NCI-H748 (cell line): ENCODE results near the gene GRM4.
A peak's percentile ranks its signal among the peaks of the same experiment; 100 is the strongest.
"Not testable (repeated sequence)": the region's sequence is repeated elsewhere in the genome, so short reads cannot be mapped to it uniquely, and the experiment has no call there.

ENCODE experiments used
- DNase-seq: peaks from one replicate; lab custom pipeline; 2025; ENCODE audit not compliant: unreplicated experiment; lab: John Stamatoyannopoulos, UW

The GRM4 gene

DNA sequence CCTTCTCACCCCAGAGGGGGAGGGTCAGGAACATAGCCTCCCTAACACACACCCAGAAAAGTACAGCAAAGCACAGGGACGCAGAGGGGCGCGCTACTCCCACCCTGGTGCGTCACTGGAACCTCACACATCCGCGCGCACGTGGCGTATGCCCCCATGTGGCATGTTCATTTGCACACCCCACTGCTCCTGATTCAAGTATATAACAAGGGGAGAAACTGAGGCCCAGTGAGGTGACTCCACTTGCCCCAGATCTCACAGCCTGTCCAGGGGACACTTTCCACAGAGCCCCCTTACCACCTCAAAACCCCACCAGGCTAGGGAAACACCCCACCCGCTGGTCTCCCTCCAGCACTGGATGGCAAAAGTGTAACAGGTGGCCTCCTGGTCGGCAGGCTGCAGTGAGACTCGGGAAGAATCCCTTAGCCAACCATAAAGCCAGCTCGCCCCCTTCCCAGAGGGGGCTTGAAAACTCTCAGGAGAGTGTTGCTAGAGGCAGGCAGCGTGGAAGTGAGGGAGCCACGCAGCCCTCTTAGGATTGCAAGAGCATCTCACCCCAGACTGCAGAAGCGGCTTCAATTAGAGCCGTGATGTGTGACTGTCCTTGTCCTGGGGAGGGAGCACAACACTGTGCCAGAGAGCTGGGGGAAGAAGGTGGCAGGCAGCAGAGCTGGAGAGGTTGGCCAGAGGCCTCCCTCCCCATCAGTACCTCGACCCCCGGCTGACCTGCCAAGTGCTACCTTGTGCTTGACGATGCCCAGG is at the start of gene GRM4:
TSS of gene GRM4 (minus strand) at position 67 of the 762 bp plus-strand sequence. CDS start 12,591 bp downstream, outside the sequence.
- peak; percentile 37 for DNase-seq

DNA sequence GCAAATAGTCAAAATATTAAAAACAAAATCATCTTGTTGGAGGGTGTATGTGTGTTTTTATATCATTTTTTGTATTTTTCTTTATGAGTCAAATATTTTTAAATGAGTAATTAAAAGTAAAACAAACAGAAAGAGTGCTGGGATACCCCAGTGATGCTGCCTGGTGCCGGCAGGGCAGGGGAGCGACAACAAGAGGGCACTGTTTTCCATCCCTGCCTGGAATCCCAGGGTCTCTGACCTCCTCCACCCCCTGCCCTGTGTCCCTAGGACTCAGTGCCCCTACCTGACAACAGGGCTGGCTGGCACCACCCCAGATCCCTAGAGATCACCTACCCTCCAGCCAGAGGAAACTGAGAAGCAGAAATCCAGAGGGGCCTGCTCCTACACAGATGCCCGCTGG is 48.9 kb upstream of the GRM4 start:
- DNase-seq, result no peak

DNA sequence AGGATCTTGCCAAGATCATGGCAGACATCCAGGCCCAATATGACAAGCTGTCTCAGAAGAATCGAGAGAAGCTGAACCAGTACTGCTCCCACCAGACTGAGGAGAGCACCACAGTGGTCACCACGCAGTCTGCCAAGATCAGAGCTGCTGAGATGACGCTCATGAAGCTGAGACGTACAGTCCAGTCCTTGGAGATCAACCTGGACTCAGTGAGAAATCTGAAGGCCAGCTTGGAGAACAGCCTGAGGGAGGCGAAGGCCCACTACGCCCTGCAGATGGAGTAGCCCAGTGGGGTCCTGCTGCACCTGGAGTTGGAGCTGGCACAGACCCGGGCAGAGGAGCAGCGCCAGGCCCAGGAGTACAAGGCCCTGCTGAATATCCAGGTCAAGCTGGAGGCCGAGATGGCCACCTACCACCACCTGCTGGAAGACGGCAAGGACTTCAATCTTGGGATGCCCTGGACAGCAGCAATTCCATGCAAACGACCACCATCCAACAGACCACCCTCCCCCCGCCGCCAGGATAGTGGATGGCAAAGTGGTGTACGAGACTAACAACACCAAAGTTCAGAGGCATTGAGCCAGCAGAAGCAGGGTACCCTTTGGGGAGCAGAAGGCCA is 44.7 kb upstream of the GRM4 start:
- no peak for DNase-seq

DNA sequence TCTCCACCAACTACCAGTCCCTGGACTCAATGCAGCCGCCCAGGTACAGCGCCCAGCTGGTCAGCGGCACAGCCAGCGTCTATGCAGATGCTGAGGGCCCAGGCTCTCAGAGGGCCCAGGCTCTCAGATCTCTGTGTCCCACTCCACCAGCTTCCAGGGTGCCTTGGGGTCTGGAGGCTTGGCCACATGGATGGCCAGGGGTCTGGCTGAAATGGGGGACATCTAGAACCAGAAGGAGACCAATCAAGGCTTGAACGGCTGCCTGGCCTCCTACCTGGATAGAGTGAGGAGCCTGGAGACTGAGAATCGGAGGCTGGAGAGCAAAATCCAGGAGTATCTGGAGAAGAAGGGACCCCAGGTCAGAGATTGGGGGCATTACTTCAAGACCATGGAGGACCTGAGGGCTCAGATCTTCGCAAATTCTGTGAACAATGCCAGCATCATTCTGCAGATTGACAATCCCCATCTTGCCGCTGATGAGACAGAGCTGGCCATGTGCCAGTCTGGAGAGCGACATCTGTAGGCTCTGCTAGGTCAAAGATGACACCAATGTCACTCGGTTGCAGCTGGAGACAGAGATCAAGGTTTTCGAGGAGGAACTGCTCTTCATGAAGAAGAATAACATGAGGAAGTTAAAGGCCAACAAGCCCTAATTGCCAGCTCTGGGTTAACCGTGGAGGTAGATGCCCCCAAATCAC is 44.1 kb upstream of the GRM4 start:
- DNase-seq, result no peak

DNA sequence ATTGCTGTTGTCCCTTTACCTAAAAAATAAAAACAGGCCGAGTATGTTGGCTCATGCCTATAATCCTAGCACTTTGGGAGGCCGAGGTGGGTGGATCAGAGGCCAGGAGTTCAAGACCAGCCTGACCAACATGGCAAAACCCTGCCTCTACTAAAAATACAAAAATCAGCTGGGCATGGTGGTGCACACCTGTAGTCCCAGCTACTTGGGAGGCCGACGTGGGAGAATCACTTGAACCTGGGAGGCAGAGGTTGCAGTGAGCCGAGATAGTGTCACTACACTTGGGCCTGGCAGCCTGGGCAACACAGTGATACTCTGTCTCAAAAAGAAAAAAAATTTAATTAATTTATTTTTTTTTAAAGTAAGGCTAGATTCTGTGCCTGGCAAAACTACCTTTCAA is 38.8 kb upstream of the GRM4 start:
- not testable (repeated sequence) for DNase-seq

DNA sequence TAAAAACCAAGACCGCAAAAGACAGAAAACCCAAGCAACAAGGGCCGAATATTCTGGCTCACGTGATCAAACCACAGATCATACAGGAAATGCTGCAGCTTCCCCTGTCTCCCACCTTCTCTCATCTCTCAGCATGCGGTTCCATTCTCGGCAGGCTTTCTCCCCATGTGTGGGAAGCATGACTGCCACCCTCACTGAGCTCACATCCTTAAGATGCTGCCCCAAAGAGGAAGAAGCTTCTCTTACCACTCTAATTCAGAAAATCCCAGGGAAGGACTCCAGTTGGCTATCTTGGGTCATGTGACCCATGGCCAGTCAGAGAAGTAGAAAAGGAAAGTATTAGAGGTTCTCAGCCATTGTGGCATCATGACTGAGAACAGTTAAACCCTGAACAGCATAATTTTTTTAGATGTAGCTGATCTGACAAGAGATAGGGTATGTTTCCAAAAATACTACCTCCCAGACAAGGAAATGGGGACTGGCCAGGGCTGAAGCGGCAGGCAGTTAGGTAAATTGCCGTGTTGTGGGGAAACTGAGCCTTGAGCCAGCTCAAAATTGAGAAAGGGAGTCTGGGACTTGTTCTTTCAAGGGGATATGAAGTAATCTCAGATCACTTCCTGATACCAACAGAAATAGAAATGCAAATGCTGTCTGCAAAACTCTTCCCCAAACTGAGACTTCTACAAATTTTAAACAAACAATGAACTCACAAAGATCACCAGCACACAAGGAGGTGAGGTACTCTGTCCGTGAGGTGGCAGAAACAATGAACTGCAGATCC is 37.1 kb upstream of the GRM4 start:
- DNase-seq, result no peak

DNA sequence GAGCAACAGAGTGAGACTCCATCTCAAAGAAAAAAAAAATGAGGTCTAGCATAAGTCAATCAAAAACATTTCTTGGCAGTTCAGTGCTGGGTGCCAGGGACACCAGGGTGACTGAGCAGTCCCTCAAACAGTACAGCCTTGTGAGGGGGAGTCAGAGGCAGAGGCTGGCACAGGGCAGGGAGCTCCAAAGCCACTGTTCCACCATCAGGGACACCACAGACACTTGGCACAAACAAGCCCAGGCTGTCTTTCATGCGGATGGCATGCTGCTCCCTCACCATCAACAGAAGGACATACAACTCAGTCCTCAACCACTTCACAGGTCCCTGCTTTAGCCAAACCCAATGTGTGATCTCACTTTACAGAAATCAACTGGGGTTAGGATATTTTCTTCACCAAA is 36.0 kb upstream of the GRM4 start:
- no peak for DNase-seq

DNA sequence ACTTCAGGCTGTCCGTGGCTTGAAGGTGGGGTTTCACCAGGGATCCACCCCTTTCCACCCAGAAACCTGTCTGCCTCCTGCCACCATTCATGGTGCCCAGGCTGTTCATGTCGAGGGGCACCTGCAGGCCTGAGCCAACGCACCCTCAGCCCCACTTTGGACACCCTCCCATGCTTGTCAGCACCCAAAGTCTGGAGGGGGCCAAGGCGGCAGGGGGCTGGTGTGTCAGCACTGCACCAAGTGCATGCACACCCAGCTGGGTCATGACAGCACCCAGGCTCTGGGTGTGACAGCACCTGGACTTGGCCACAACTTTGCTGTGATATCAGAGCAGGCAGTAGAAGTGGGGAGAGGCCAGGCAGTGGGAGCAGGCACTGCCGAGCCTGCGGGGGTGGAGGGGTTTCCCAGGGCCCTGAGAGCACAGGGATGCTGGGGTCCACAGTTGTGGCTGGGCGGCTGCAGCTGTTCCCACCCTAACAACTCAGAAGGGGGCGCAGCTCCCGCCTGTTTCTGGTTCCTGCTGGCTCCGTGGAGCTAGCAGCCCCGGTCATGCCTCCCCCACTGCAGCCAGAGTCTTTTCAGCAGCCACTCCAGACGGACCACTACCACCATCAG is 33.3 kb upstream of the GRM4 start:
- DNase-seq, result no peak

DNA sequence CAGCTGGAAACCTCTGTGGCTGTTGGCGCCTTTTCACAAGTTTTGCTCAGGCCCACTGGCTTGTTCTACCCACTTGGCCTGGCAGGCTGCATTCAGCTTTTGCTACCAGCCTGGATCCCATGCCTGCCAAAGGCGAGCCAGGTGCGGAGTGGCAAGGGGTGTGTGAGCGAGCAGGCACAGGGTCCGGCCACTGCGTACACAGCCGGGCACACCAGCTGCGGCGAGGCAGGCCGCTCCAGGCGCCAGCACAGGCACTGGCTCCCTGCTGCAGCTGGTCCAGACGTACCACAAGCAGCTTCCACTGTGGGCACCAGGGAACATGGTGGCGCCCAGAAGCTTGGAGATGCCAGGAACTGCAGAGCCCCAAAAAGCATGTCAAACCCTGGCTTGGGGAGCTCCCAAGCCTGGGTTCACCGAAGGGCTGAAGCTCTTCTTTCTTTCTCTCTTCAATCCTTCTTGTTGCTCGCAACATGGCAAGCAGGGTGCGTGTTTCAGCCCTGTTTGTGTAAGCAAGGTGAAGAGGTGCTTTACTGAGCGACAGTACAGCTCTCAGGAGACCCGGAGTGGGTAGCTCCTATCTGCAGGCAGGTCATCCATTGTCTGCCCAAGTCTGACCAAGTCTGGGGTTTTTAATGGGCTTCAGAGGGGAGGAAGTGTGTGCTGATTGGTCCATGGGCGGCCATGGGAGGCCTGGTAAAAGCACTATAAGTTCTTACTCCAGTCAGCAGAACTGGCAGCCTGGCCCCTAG is 32.6 kb upstream of the GRM4 start:
- no peak for DNase-seq

DNA sequence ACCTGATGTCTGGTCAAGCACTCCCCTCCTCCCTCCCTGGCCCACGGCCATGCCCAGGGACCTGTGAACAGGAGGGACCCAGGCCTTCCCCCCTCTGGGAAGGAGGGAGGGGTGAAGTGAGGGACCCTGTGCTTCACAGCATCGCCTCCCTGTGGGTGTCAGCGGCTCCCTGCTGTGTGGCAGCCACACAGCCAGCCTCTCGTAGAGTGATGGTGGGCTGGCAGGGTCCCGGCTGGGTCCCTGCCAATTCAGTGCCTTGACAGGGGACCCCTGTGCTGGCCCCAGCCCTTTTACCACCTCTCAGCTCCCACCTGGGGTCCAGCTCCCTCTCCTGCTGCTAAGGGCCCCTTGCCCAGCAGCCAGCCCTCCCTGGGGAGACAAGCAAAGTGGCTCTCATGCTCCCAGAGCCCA is 31.3 kb upstream of the GRM4 start:
- no peak for DNase-seq

DNA sequence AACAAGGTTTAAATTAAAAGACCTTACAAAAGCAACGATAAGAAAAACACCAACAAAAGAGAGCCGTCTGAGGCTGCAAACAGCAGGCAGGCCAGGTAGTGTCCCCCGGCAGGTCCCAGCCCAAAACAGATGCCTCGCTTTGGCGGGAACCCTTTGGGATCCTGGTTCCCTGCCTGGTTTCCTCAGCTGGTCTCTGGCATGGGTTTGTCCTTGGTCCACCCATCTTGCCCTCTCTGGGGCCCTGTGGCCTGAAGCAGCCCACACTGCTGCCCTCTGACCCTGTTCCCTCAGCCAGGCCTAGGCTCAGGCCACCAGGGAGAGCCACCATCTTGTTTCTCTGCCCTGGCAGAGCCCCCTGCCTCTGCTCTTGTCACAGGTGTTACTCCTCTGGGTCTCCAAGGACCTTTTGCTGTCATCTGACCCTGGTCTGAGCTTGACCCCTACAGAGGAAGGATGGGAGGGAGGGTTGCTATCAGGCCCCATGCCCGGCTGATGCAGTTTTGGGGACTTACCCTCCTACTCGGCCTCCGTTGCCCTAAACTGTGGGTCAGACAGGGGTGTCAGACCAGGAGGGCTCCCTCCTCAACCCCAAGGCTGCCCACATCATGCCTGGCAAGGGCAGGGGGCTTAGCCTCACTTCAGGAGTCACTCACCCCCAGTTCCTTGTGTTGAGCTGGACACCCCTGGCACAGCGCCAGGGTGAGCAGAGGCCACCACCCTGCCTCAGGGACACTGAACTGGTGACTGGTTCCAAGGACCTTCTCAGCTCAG is 30.6 kb upstream of the GRM4 start:
- no peak for DNase-seq

DNA sequence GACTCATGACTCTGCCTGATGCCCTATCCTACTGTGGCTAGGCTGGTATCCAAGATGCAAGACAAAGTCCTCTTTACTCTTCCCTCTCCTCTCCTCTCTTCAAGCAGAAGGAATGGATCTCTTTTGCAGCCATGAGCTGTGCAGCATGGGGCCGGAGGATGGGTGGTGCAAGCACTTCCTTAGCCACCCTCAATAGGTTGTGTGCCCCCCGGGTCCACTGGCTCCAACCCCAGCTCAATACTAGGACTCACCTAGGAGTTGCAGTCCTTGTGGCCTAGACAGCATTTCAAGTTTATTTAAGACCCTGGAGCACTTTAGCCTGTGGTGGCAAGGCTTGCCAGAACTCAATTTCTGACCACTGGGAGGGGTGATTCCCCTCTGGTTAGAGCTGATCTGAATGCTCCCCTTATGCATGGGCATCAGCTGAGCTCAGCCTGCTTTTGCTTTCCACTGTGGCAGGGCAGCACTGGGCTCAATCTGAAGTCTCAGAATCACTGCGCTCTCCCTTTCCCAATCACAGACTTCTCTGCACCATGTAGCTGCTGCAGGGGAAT is 29.0 kb upstream of the GRM4 start:
- no peak for DNase-seq

DNA sequence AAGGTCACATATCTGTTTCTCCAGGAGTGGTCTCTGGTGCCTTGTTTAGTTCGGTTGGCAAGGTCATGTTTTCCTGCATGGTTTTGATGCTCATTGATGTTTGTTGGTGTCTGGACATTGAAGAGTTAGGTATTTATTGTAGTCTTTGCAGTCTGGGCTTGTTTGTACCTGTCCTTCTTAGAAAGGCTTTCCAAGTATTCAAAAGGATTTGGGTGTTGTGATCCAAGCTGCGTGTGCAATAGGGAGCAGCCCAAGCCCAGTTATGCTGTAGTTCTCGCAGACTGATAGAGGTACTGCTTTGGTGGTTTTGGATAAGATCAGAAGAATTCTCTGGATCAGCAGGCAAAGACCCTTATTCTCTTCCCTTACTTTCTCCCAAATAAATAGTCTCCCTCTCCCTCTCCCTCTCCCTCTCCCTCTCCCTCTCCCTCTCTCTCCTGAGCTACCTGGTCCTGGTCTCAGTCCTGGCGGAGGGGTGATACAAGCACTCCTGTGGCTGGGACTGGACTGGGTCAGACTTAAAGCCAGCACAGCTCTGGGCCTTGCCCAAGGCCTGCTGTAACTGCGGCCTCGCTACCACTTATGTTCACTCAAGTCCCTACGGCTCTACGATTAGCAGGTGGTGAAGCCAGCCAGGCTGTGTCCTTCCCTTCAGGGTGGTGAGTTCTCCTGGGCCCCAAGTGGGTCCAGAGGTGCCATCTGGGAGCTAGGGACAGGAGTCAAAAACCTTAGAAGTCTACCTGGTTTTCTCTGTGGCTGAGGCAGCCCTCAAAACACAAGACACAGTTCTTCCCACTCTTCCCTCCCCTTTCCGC is 27.3 kb upstream of the GRM4 start:
- DNase-seq, result no peak

DNA sequence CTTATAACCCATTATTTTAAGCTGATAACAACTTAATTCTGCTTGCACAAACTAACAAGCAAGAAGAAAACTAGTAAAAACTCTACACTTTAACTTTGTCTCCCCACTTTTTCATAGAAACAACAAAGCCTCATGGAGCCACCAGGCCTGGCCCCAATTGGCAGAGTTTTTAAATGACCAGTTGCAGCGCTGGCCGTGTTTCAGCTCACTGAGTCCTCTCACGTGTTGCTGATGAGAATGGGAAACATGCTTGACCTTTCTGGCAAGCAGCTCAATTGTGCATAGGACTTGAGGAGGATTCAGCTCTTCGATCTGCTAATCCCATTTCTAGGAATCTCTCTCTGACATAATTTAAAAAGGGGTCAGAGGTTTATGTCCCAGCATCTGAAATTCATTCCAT is 24.5 kb upstream of the GRM4 start:
- no peak for DNase-seq

DNA sequence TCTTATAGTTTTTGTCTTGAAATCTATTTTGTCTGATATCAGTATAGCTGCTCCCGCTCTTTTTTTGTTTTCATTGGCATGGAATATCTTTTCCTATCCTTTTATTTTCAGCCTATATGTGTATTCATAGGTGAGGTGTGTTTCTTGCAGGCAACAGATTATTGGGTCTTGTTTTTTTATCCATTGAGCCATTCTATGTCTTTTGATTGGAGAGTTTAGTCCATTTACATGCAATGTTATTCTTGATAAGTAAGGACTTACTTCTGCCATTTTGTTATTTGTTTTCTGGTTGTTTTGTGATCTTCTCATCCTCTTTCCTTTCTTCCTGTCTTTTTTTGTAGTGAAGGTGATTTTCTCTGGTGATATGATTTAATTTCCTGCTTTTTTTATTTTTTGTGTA is 24.0 kb upstream of the GRM4 start:
- no peak for DNase-seq

DNA sequence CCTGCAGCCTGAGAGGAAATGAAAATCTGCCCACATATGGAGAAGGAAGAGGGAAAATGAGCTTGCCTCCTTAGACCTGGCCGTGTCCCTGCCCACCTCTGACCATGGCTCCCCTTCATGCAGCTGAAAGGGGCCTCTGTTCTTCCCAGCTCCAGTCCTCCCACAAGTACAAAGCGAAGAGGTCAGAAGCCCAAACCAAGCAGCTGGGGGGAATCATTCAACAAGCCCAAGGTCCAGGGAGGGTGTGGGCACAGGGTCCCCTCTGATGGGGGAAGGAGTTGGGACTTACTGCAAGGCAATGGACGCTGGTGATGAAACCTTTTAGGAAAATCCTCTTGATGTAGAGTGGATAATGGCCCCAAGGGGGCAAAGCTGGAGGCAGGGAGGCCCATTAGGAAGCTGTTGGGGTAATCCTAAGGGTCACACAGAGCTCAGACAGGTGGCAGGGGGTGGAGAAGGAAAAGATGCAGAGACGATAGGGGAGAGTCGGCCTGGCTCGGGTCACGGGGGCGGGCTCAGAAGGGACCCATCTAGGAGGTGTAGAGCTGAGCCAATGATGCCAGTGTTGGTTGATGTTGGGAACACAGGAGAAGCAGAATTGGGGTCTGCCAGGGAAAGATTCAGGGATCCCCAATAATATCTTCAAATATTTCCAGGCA is 16.1 kb upstream of the GRM4 start:
- no peak for DNase-seq

DNA sequence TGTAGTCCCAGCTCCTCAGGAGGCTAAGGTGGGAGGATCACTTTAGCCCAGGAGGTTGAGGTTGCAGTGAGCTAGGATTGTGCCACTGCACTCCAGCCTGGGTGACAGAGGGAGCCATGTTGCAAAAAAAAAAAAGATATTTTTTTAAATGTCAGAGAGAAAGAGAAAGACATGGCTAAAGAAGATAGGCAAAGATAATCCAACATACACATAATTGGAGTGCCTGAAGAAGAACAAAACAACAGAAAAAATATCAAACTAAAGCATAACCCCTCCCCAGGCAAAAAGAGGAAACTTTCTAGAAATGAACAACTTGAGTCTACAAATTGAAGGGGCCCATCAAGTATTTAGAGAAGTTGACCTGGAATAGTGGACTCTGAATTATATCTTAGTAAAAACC is 14.0 kb upstream of the GRM4 start:
- DNase-seq, result no peak

DNA sequence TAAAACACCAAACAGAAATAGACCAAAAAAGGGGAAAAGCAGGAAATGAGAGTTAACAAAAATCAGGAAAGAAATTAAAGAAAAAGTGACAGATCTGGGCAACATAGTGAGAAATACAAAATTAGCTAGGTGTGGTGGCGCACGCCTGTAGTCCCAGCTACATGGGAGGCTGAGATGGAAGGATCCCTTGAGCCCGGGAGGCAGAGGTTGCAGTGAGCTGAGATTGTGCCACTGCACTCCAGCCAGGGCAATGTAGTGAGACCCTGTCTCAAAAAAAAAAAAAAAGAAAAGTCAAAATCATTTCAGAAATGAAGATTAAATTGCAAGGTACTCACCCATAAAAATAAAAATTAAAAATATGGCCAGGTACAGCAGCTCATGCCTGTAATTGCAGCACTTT is 13.0 kb upstream of the GRM4 start:
- DNase-seq, result no peak
